Transverse colon (tissue), 4 donors: ENCODE data around the gene CTH. TPM values are rescaled to one million over a fixed set of nuclear protein-coding genes. Genes with fewer than 3 reads are reported as not detected.
"Not testable (repeated sequence)": the region's sequence is repeated elsewhere in the genome, so short reads cannot be mapped to it uniquely, and the experiment has no call there.

ENCODE experiments used
- DNase-seq: peaks from one replicate; pipeline ENCODE4 v3.0.0-alpha.2; 2019
- H3K27ac ChIP-seq, 4 donors: fragments of 200-600 bp; sonication (generic); 2 replicates each; pipeline ENCODE4 v1.5.1; 2016 to 2018; ENCODE audit warnings: inconsistent platforms in 4 of 4
- H3K27me3 ChIP-seq: fragments of 200-600 bp; sonication (generic); 2 replicates; pipeline ENCODE4 v1.5.1; 2017; ENCODE audit warnings: inconsistent platforms
- H3K36me3 ChIP-seq, 4 donors: fragments of 200-600 bp; sonication (generic); 2 replicates each; pipeline ENCODE4 v1.5.1; 2017 to 2019; ENCODE audit warnings: inconsistent platforms in 4 of 4
- H3K4me1 ChIP-seq, 4 donors: fragments of 200-600 bp; sonication (generic); 2 replicates each; pipeline ENCODE4 v1.5.1; 2017 to 2020; ENCODE audit warnings: inconsistent platforms in 4 of 4
- H3K4me3 ChIP-seq, 4 donors: fragments of 200-600 bp; sonication (generic); 1 replicate in 1 of 4; 2 replicates in 3 of 4; pipeline versions ENCODE4 v1.5.1 to v1.6.1; 2017 to 2019; ENCODE audit warnings: inconsistent platforms in 4 of 4
- H3K9me3 ChIP-seq, 2 donors: fragments of 200-600 bp; sonication (generic); 2 replicates each; pipeline ENCODE4 v1.5.1; 2017 to 2019; ENCODE audit warnings: inconsistent platforms in 2 of 2
- EP300 ChIP-seq: sonication (generic); formaldehyde crosslinking; IDR thresholded peaks from one replicate; pipeline ENCODE4 v1.6.1; 2017; ENCODE audit warnings: antibody characterized with exemption, low read depth
- POLR2A ChIP-seq: fragments of 450-650 bp; IDR thresholded peaks from one replicate; pipeline ENCODE4 v1.6.1; 2016; ENCODE audit warnings: antibody characterized with exemption, mild to moderate bottlenecking, moderate library complexity
- POLR2AphosphoS5 ChIP-seq, 3 donors: sonication (generic); formaldehyde crosslinking; IDR thresholded peaks; one replicate each; pipeline ENCODE4 v1.6.1; 2016; ENCODE audit warnings: antibody characterized with exemption in 3 of 3
- WGBS, 2 donors: methylation state at CpG; one replicate each; pipeline ENCODE4 v1.1.5; 2018; ENCODE audit warnings: low coverage in 1 of 2; 5-methylcytosine and 5-hydroxymethylcytosine counted together
- in situ Hi-C, 4 donors: fragments of 200-750 bp; cut with MboI; loops; one replicate each; pipeline versions ENCODE4 v1.15.0 to v1.15.1; 2017; ENCODE audit warnings: low sequenced_read_pairs in 3 of 4, low pct_ligation_motif_present in 1 of 4, low pct_unique_long_range_greater_than_20kb in 1 of 4
- intact Hi-C: fragments of 100-400 bp; cut with DNase I; formaldehyde crosslinking; loops from one replicate; pipeline ENCODE4 v1.15.1; 2023; ENCODE audit warnings: low total_unique reads
- total RNA-seq, 4 donors: library from RNA; depleted of rRNA; stranded (reverse); fragments of >200 nt; gene quantifications; one replicate each; pipeline ENCODE4 v1.1.0, GENCODE V29; 2016
- TF ChIP-seq, protein P1 (sequence below), 5 experiments: fragments of 200-600 bp in 3 of 5; fragments of 450-650 bp in 2 of 5; sonication (generic) in 3 of 5; IDR thresholded peaks; 1 replicate in 2 of 5; 2 replicates in 3 of 5; pipeline ENCODE4 v1.5.1; 2016 to 2017; ENCODE audit warnings: antibody characterized with exemption in 5 of 5, inconsistent platforms in 3 of 5, mild to moderate bottlenecking in 2 of 5, moderate library complexity in 1 of 5

The CTH gene
- total RNA-seq, 4 donors from 2014 or later, result 1.9 to 8.6 (median 3.4) TPM; not detected in 1

DNA sequence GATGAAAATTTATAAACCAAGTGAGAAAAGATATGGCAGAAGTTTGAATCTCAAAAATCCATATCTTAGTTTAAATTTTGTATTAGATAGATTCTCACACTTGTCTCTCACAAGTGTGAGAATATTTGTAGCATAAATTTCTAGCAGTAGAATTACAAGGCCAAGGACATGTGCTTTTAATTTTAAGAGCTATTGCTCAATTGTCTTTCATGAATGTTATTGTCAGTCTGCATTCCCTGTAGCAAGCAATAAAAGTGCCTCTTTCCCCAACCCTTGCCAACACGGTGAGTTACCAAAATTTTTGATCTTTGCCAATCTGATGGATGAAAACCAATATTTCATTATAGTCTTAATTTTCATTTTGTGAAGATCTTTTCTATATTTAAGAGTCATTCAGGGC, 64.0 kb downstream of the CTH start:
- no peak for DNase-seq
- in situ Hi-C loops (no loop called here), intact Hi-C loops (no loop called here)
- no peaks in the 10 kb centered on the region for H3K36me3 ChIP-seq
- no peaks in the 10 kb centered on the region for H3K9me3 ChIP-seq
- WGBS, 2 donors, result 70 to 83% methylated on average over 1 of the region's 1 CpG
- H3K4me3 ChIP-seq, result no peak overlapping the region
- no peak overlapping the region for H3K27ac ChIP-seq
- TF ChIP-seq EP300 (no peak), POLR2A (no peak), POLR2AphosphoS5 (IDR thresholded peaks at IDR 0.05) (no peak)
- TF ChIP-seq, protein P1, sequence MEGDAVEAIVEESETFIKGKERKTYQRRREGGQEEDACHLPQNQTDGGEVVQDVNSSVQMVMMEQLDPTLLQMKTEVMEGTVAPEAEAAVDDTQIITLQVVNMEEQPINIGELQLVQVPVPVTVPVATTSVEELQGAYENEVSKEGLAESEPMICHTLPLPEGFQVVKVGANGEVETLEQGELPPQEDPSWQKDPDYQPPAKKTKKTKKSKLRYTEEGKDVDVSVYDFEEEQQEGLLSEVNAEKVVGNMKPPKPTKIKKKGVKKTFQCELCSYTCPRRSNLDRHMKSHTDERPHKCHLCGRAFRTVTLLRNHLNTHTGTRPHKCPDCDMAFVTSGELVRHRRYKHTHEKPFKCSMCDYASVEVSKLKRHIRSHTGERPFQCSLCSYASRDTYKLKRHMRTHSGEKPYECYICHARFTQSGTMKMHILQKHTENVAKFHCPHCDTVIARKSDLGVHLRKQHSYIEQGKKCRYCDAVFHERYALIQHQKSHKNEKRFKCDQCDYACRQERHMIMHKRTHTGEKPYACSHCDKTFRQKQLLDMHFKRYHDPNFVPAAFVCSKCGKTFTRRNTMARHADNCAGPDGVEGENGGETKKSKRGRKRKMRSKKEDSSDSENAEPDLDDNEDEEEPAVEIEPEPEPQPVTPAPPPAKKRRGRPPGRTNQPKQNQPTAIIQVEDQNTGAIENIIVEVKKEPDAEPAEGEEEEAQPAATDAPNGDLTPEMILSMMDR (IDR thresholded peaks at IDR 0.05), result no peak
- no peaks in the 10 kb centered on the region for H3K4me1 ChIP-seq
- H3K27me3 ChIP-seq, result no peaks in the 10 kb centered on the region

DNA sequence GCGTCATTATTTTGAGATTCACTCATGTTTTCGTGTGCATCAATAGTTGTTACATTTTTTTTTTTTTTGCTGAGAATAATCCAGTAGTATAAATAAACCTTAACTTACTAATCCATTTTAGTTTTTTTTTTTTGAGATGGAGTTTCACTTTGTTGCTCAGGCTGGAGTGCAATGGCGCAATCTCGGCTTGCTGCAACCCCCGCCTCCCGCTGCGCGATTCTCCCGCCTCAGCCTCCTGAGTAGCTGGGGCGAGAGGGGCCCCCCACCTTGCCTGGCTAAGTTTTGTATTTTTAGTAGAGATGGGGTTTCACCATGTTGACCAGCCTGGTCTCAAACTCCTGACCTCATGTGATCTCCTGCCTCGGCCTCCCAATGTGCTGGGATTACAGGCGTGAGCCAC, 66.0 kb downstream of the CTH start:
- intact Hi-C loops (no loop called here), in situ Hi-C loops (no loop called here)
- no peak overlapping the region for H3K27ac ChIP-seq
- no peaks in the 10 kb centered on the region for H3K27me3 ChIP-seq
- H3K4me1 ChIP-seq, result no peaks in the 10 kb centered on the region
- no peak for DNase-seq
- H3K36me3 ChIP-seq, result no peaks in the 10 kb centered on the region
- 92 to 94% methylated on average over 11 to 12 of the region's 12 CpGs for WGBS, 2 donors
- H3K4me3 ChIP-seq, result no peak overlapping the region
- no peak for TF ChIP-seq POLR2AphosphoS5 (IDR thresholded peaks at IDR 0.05)
- TF ChIP-seq, protein P1 (IDR thresholded peaks at IDR 0.05), result no peak
- no peak for TF ChIP-seq POLR2A
- TF ChIP-seq EP300, result no peak
- no peaks in the 10 kb centered on the region for H3K9me3 ChIP-seq

DNA sequence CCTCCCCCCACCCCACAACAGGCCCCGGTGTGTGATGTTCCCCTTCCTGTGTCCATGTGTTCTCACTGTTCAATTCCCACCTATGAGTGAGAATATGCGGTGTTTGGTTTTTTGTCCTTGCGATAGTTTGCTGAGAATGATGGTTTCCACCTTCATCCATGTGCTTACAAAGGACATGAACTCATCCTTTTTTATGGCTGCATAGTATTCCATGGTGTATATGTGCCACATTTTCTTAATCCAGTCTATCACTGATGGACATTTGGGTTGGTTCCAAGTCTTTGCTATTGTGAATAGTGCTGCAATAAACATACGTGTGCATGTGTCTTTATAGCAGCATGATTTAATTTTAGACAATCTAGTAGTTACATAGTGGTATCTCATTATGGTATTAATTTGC, 66.8 kb downstream of the CTH start:
- H3K36me3 ChIP-seq, H3K27me3 ChIP-seq, H3K4me1 ChIP-seq, in situ Hi-C loops, H3K9me3 ChIP-seq, H3K4me3 ChIP-seq, intact Hi-C loops, DNase-seq, H3K27ac ChIP-seq: not testable (repeated sequence)
- 63 to 88% methylated on average over 1 to 4 of the region's 4 CpGs for WGBS, 2 donors

DNA sequence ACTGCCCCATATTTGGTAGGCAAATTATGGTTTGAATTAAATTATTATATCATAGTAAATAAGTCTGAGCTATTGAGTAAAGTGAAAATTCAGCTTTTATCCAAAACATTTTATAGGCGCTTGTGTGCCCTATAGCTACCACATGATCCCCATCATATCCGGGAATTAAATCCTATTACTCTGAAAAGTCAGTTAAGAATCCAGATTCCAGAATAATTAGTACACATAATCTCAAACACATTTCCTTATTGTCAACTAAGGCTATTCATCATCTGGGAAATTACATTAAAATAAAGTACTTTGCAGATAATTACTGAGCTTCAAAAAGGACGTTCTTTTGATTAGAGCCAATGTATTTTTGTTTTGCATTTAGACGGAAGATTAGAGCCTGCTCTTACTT, 72.3 kb downstream of the CTH start:
- WGBS, 2 donors, result 88 to 89% methylated on average over 4 of the region's 4 CpGs
- in situ Hi-C loops, result no loop called here
- no peak overlapping the region for H3K4me3 ChIP-seq
- TF ChIP-seq EP300, result no peak
- TF ChIP-seq POLR2AphosphoS5 (IDR thresholded peaks at IDR 0.05), result no peak
- TF ChIP-seq, protein P1 (IDR thresholded peaks at IDR 0.05), result no peak
- no peak for TF ChIP-seq POLR2A
- H3K27ac ChIP-seq, result no peak overlapping the region
- H3K36me3 ChIP-seq, result no peaks in the 10 kb centered on the region
- no peaks in the 10 kb centered on the region for H3K9me3 ChIP-seq
- H3K27me3 ChIP-seq, result no peaks in the 10 kb centered on the region
- intact Hi-C loops, result no loop called here
- H3K4me1 ChIP-seq, result no peaks in the 10 kb centered on the region
- no peak for DNase-seq

DNA sequence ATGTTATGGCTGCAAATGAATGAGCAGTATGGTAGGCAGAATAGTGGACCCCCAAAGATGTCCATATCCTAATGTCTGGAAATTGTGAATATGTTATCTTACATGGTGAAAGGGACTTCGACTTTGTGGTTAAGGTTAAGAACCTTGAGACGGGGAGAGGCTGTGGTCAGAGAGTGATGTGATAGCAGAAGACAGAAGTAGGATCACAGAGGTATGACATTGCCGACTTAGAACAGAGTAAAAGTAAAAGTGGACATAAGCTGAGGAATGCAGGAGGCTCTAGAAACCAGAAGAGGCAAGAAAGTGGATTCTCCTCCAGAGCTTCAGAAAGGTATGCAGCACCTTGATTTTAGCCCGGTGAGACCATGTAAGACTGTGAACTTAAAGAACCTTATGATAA, 74.6 kb downstream of the CTH start:
- H3K27me3 ChIP-seq, result no peaks in the 10 kb centered on the region
- peaks cover 0 to 3% of the 10 kb centered on the region in 2 donors for H3K9me3 ChIP-seq
- 57 to 61% methylated on average over 4 of the region's 4 CpGs for WGBS, 2 donors
- TF ChIP-seq POLR2AphosphoS5 (IDR thresholded peaks at IDR 0.05) (no peak), POLR2A (no peak), EP300 (no peak)
- TF ChIP-seq, protein P1 (IDR thresholded peaks at IDR 0.05), result no peak
- in situ Hi-C loops (no loop called here), intact Hi-C loops (no loop called here)
- H3K4me3 ChIP-seq, result no peak overlapping the region
- H3K4me1 ChIP-seq, result no peaks in the 10 kb centered on the region
- no peak for DNase-seq
- no peaks in the 10 kb centered on the region for H3K36me3 ChIP-seq
- H3K27ac ChIP-seq, result no peak overlapping the region
